NCI-H187 treated with DMSO at 0.1 percent for 48 hours (cell line): ENCODE measurements around the gene PPP1R9B.

ENCODE experiments used
- DNase-seq: peaks from one replicate; lab custom pipeline; 2025; lab: John Stamatoyannopoulos, UW

PPP1R9B gene, protein sequence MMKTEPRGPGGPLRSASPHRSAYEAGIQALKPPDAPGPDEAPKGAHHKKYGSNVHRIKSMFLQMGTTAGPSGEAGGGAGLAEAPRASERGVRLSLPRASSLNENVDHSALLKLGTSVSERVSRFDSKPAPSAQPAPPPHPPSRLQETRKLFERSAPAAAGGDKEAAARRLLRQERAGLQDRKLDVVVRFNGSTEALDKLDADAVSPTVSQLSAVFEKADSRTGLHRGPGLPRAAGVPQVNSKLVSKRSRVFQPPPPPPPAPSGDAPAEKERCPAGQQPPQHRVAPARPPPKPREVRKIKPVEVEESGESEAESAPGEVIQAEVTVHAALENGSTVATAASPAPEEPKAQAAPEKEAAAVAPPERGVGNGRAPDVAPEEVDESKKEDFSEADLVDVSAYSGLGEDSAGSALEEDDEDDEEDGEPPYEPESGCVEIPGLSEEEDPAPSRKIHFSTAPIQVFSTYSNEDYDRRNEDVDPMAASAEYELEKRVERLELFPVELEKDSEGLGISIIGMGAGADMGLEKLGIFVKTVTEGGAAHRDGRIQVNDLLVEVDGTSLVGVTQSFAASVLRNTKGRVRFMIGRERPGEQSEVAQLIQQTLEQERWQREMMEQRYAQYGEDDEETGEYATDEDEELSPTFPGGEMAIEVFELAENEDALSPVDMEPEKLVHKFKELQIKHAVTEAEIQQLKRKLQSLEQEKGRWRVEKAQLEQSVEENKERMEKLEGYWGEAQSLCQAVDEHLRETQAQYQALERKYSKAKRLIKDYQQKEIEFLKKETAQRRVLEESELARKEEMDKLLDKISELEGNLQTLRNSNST

DNA sequence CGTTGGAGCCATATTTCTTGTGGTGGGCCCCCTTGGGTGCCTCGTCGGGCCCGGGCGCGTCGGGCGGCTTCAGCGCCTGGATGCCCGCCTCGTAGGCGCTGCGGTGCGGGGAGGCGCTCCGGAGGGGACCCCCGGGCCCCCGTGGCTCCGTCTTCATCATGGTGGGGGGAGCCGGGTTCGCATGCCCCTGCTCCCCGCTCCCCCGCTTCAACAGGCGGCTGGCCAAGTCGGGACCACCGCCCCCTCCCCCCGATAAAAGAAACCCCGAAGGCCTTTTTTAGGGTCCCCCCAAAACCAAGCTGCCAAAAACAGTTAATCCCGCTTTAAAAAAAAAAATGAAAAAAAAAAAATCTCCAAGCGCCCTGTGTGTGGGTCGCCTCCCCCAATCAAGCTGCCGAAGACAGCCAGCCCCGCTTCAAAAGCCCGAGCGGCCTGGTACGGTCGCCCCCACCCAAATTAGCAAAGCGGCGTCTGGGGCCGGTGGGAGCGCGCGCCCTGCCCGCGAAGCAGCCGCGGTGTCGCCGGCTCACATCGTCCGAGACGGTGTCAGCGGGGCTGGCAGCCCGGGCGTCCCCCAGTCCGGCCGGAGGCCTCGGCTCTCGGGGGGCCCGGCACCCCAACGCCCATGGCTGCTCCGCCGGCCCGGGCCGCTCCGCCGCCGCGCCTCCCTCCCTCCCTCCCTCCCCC lies at the start of gene PPP1R9B:
Gene PPP1R9B, minus strand, starts transcription at position 324 of the 687 bp plus-strand sequence. Its CDS starts 164 bp downstream, at position 160.
- no peak for DNase-seq

DNA sequence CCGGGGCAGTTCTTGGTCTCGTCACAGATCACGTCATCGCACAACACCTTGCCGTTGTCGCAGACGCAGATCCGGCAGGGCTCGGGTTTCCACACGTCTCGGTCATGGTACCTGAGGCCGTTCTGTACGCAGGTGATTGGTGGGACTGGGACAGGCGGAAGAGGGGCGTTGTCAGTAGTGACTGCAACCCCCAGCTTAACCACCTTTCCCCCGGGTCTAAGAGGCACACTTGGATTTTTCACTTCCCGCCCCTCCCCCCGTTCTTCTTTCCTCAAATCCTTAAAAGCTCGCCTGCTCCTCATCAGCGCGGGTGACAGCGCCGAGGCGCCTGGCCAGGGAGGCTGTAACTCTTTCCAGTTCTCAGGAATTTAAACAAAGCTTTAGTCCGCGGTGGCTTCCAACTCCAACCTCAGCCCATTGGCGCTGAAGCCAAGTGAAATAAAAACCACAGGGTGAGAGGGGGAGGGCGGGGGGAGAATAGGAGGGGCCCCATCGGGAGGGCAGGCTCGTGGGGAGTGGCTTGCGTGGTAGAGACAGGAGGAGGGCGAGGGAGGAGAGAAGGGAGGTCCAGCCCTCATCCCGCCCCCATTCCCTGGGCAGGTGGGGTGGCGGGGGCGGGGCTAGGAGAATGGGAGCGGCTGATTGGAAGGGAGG lies 49.5 kb upstream of the PPP1R9B start:
- no peak for DNase-seq

DNA sequence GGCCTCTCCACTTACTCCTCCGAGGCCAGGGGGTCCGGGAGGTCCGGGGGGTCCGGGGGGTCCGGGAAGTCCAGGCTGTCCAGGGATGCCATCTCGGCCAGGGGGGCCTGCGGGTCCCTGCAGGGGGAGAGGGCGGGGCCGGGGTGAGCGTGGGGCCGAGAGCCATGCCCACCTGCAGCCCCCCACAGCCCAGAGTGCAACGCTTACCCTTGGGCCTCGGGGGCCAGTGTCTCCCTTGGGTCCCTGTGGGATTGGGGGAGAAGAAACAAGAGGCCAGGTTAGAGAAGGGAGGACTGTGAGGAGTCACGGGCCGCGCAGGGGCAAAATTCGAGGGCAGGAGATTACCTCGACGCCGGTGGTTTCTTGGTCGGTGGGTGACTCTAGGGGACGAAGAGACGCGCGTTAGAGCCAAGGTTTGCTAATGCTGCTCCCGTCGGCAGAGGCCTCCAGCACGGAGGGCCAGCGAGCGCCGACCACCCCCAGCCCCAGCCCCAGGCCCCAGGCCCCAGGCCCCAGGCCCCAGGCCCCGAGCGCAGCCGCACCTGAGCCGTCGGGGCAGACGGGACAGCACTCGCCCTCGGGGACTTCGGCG lies 48.8 kb upstream of the PPP1R9B start:
- no peak for DNase-seq

DNA sequence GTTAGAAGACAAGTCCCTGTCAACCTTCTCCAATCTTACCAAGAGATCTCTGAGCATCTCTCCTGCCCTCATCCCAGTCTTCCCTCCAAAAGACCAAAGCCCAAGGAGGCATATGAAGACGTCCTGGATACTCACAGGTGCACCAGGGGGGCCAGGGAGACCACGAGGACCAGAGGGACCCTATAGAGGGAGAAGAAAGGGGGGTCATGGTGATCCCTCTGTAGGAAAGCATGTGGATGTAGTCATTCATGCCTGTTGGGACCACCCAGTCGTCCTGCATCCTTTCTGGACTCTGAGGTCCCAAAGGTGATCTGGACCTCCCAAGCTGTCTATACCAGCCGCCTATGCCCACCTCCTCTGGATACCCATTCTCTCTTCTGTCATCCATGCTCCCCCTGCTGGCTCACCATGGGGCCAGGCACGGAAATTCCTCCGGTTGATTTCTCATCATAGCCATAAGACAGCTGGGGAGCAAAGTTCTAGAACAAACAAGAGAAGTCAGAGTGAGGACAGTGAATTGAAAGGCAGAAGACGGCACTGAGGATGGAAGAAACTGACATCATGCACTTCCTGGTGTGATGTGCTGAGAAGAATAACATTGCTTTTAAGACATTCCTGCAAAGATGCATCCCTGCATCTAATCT lies 47.7 kb upstream of the PPP1R9B start:
- DNase-seq, result no peak

DNA sequence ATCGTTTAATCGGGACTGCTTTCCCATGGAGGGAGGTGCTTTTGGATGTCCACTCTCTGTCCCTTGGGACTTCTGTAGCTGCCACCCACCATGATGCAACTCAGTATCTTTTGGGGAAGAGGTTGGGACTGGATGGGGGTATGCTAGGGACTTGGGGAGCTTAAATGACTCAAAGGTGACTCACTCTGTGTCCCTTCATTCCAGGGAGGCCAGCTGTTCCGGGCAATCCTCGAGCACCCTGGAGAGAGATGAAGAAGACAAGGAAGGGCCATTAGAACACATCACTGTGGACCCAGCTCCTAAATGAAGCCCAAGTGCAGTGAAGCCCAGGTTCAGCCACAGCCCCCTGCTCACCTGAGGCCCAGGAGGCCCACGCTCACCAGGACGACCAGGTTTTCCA lies 46.3 kb upstream of the PPP1R9B start:
- no peak for DNase-seq

DNA sequence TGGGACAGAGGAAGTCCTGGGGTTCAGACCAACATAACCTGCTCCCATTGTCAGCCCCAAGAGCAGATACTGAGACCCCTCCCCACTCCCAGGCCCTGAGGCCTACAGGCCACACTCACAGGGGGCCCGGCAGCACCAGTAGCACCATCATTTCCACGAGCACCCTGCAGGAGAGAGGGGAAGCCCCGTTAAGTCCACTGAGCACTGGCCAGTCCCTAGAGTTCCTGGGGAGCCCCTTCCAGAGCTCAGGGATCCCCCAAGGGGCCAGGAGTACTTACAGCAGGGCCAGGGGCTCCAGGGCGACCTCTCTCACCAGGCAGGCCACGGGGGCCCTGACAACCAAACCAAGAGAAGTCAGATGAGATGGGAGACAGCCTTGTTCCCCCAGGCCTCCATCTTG lies 45.6 kb upstream of the PPP1R9B start:
- no peak for DNase-seq

DNA sequence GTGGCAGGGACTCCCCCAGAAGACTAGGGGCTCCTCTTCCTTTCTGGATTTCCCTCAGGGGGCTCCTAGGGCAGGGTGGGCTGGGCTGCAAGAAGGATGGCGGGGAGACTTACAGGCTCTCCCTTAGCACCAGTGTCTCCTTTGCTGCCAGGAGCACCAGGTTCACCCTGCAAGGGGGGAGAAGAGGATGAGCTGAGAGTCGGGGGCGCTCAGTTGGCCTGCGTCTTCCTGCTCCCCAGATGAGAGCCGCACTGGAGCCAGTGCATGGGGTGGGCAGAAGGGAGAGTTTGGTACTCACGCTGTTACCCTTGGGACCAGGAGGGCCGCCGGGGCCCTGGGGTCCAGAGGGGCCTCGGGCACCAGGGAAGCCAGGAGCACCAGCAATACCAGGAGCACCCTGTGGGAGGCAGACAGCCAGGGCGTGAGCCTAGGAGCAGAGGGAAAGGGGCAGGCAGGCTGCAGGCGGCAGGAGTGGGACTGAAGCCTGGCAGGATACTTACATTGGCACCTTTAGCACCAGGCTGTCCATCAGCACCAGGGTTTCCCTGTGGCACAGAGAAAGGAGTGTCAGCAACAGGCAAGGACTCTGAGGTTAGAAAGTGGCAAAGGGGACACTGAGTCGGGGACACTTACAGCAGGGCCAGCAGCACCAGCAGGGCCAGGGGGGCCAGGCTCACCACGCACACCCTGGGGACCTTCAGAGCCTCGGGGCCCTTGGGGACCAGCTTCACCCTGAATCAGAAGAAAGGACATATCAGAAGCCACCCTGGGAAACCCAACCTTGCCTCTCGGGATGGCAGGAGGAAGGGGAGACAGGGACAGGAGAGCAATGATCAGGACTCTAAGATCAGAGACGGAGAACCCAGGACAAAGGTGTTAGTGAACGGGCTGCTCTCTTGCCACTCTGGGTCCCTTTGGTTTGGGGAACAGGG lies 44.7 kb upstream of the PPP1R9B start:
- DNase-seq, result no peak

DNA sequence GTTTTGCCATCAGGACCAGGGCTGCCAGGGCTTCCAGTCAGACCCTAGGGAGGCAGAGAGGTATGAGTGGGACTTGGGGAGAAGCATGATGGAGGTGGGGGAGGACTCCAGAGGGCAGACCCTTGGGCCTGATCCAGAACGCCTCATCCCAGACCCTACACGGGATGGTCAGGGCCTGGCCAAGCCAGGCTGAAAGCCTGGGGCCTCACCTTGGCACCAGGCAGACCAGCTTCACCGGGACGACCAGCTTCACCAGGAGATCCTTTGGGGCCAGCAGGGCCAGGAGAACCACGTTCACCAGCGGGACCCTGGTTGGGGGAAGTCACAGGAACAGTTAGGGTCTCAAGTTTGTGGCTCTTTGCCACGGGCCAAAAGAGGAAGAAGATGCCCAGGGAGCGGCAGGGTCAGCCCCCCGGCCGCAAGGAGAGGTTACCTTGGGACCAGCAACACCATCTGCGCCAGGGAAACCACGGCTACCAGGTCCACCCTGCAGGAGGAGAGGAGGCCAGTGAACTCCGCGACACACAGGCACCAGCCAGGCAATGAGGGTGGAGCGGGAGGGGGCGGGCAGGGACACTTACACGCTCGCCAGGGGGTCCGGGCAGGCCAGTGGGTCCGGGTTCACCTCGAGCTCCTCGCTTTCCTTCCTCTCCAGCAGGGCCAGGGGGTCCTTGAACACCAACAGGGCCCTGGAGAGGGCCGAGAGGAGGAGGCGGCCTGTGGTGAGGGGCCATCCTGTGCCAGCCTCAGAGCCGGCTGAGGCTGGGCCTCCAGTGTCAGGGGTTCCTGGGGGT lies 43.9 kb upstream of the PPP1R9B start:
- DNase-seq, result no peak

DNA sequence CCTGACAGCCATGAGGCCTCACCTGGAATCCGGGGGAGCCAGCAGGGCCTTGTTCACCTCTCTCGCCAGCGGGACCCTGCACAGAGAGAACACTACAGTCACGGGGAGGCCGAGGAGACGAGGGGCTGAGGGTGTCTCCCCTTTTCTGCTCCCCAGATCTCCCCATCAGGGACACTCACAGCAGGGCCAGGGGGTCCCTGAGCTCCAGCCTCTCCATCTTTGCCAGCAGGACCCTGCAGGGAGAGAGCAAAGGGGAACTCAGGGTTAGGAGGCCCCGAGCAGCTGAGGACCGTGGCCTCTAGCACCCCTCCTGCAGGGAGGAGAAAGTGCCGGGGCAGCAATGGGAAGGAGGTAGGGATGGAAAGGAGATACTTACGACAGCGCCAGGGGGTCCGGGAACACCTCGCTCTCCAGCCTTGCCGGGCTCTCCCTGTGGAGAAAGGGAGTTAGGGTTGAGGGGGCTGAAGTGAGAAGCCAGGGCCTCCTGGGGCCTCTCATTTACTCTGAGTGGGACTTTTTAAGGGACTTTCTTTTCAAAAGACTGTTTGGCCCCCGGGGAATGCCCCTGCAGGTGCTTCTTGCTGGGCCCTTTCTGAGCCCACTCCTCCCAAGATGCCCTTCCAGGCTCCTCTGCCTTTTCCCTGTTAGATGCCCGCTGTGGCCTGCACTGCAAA lies 42.3 kb upstream of the PPP1R9B start:
- DNase-seq, result no peak

DNA sequence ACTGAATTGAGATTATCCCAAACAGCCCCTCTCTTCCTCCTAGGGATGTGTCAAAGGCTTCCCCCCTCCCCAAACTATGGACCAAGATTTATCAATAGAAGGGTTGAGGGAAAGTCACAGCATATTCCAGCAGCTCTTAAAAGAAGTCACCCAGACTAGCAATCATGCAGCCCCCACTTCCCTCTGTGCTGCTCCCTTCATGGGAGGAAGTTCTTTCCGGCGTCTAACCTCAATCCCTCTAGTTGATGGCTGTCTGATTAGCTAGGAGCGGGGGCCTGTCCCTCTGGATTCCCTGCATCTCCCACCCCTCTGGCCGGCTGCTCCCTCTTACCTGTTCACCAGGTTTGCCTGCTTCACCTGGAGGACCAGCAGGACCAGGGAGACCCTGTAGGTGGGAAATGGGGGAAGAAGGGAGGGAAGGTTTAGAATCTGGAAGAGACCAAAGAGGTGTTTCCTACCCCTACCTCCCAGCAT lies 41.7 kb upstream of the PPP1R9B start:
- no peak for DNase-seq

DNA sequence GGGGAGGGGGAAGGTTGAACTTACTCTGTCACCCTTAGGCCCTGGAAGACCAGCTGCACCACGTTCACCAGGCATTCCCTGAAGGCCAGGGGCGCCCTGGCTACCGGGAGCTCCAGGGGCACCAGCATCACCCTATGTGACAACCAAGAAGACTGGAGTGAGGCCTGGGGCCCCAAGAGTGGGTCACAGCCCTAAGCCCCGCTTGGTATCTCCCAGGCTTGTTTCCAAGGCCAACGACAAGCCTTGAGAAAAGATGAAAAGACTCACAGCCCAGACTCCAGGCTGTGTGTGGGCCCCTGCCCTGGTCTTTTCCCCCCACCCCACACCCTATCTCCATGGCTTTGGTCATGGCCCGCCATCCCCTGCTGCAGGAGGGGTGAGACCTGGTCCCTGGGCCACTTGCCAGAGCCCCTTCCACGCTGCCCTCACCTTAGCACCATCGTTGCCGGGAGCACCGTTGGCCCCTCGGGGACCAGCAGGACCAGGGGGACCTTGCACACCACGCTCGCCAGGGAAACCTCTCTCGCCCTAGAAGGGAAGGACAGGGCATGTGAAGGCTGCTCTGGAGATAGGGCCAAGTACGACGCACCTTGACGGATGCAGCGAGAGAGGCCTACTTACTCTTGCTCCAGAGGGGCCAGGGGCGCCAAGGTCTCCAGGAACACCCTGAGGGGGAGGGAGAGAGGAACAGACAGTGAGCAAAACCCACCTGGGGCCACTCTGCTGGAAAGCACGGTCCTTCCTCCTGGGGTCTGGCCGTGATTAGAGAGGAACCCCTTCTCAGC lies 41.1 kb upstream of the PPP1R9B start:
- DNase-seq, result no peak

DNA sequence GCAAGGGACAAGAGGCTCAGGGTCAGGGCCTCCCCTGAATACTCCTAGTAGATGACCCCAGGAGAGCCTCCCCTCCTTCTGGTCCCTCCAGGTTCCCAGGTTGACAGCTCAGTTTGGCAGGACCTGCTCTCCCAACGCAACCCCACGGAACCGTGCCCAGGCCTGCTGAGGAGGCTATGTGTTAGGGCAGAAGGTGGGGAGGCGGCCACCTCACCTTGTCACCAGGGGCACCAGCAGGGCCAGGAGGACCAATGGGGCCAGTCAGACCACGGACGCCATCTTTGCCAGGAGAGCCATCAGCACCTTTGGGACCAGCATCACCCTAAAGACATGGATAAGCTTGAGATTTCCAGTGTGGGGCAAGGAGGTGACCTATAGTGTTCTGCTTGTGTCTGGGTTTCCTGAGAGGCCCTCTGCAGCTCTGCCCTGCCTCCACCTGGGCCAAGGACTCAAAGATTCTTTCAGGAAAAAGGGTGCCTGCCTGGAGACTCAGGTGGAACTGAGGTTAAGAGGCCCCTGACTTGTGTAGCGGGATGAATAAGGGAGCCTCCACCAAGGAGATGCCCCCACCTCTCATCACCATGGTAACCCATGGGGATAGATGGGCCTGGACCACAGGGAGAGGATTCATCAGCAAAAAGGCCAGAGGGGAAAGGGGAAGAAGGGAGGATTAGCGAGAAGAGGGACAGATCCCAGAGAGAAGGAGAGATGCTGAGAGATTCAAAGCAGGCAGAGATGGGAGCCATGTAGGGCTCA lies 40.3 kb upstream of the PPP1R9B start:
- no peak for DNase-seq

DNA sequence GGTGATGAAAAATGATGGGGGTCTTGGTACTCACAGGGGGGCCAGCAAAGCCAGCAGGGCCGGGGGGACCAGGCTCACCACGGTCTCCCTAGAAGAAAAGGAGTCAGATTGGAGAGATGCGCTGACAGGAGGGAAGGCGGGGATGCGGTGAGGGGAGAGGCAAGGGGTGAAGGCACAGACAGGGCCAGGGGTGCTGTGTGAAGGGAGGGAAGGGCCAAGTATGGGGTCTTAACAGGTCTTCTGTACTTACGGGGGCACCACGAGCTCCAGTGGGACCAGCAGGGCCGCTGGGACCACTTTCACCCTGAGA lies 39.8 kb upstream of the PPP1R9B start:
- DNase-seq, result no peak

DNA sequence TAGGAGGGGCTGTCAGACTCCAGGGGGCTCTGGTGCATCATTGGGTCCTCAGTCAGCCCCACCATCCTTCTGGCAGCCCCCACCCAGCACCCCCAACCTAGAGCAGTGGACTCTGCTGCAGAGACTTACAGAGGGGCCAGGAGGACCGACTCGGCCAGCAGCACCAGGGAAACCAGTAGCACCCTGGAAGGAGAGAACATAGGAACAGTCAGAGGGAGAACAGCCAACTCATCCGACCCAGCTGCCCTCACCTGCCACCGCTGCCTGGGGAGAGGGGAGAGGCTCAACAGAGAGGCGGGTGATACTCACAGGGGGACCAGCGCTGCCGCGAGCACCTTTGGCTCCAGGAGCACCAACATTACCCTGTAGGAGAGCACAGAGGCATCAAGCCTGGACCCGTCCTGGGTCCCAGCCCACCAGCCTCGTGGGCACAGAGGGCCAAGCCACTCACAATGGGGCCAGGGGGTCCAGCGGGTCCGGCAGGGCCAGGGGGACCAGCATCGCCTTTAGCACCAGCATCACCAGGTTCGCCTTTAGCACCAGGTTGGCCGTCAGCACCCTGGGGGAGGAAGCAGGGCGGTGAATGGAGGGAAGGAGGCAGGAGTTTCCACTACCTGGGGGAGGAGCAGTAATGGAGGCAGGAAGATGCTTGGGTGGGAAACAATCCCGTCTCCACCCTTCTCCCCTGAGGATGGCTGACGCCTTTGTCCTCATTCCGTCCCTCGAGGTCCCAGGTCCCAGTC lies 39.2 kb upstream of the PPP1R9B start:
- DNase-seq, result no peak

DNA sequence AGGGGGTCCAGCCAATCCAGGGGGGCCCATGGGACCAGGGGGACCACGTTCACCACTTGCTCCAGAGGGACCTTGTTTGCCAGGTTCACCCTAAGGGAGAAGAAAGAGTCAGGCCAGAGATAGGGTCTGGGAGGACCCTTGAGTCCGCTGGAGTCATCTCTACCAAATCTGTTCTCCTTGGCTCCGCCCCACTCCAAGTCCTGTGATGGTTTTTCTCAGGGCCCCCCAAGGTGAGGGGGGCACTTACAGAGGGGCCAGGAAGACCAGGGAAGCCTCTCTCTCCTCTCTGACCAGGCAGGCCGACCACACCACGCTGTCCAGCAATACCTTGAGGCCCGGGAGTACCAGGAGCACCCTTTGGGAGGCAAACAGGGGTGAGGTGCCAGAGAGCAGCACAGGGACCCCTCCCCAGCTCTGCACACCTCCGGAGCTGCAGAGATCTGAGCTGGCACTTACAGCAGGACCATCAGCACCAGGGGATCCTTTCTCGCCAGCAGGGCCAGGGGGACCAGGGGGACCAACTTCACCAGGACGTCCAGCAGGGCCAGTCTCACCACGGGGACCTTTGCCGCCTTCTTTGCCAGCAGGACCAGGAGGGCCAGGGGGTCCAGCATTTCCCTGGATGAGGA lies 38.6 kb upstream of the PPP1R9B start:
- DNase-seq, result no peak

DNA sequence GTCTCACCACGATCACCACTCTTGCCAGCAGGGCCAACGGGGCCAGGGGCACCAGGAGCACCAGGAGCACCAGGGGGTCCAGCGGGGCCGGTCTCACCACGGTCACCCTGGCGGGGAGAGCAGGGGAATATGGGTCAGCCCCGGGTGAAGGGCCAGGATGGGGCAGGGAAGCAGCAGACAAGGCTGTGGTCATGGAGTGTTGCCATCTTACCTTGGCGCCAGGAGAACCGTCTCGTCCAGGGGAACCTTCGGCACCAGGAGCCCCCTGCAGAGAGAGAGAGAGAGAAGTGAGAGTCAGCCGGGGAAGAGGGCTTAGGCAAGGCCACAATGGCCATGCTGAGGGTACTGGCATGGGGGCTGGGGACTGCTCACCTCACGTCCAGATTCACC lies 38.0 kb upstream of the PPP1R9B start:
- DNase-seq, result no peak
